SK-N-SH (cell line): ENCODE results near the gene FAM184A. TPM values are rescaled to one million over a fixed set of nuclear protein-coding genes. Genes with fewer than 3 reads are reported as not detected.

ENCODE experiments used
- CTCF ChIA-PET: fragments of 300-600, 350-600 bp; formaldehyde crosslinking; extraction: SDS; loops from one replicate; lab custom pipeline; 2021; lab: Yijun Ruan, JAX
- POLR2A ChIA-PET: fragments of 350-600 bp; sonication (Branson Sonifier 250); formaldehyde crosslinking; extraction: SDS; loops from one replicate; lab custom pipeline; 2020; ENCODE audit warnings: antibody characterized with exemption, inconsistent platforms; lab: Yijun Ruan, JAX
- DNase-seq: peaks from one replicate; pipeline ENCODE4 v3.0.0; 2012
- H2AFZ ChIP-seq: fragments of 200-600 bp; sonication (generic); 2 replicates; pipeline ENCODE4 v1.8.1; 2016; ENCODE audit warnings: antibody characterized with exemption, mild to moderate bottlenecking, low read depth
- H3F3A ChIP-seq: fragments of 200-600 bp; sonication (generic); replicated peaks from 2 replicates; pipeline ENCODE3; 2016; ENCODE audit warnings: antibody characterized with exemption, mild to moderate bottlenecking; ENCODE audit not compliant: insufficient read depth
- H3K27ac ChIP-seq, 2 experiments: fragments of 200-500 bp in 1 of 2; fragments of 200-600 bp in 1 of 2; sonication (Bioruptor generic) in 1 of 2; sonication (generic), shearing (Covaris generic) in 1 of 2; 2 replicates each; pipeline versions ENCODE4 v1.5.1 to v1.6.1; 2014 to 2016; ENCODE audit warnings: low read depth in 2 of 2, inconsistent platforms in 1 of 2, low read length in 1 of 2, mild to moderate bottlenecking in 1 of 2, mixed read lengths in 1 of 2
- H3K27me3 ChIP-seq: fragments of 200-600 bp; sonication (generic), shearing (Covaris generic); 2 replicates; pipeline ENCODE4 v1.6.1; 2016; ENCODE audit warnings: mixed run types; ENCODE audit not compliant: insufficient read depth
- H3K36me3 ChIP-seq, 2 experiments: fragments of 200-500 bp in 1 of 2; fragments of 200-600 bp in 1 of 2; sonication (Bioruptor generic) in 1 of 2; sonication (generic) in 1 of 2; replicated peaks in 1 of 2; 2 replicates each; pipeline versions ENCODE3 to v1.5.1; 2014 to 2016; ENCODE audit warnings: low read length in 1 of 2, mild to moderate bottlenecking in 1 of 2; ENCODE audit not compliant: insufficient read depth in 2 of 2, control insufficient read depth in 1 of 2
- H3K4me1 ChIP-seq, 2 experiments: fragments of 200-500 bp in 1 of 2; fragments of 200-600 bp in 1 of 2; sonication (Bioruptor generic) in 1 of 2; sonication (generic), shearing (Covaris generic) in 1 of 2; 2 replicates each; pipeline versions ENCODE4 v1.5.1 to v1.6.1; 2014 to 2016; ENCODE audit warnings: low read depth in 1 of 2, low read length in 1 of 2, mixed run types in 1 of 2; ENCODE audit not compliant: insufficient read depth in 2 of 2, control insufficient read depth in 1 of 2
- H3K4me2 ChIP-seq: fragments of 200-600 bp; sonication (generic), shearing (Covaris generic); 2 replicates; pipeline ENCODE4 v1.6.1; 2017; ENCODE audit warnings: mixed run types
- H3K4me3 ChIP-seq, 2 experiments: fragments of 200-500 bp in 1 of 2; fragments of 200-600 bp in 1 of 2; sonication (Bioruptor generic) in 1 of 2; sonication (generic), shearing (Covaris generic) in 1 of 2; 2 replicates each; pipeline versions ENCODE4 v1.5.1 to v1.8.1; 2014 to 2016; ENCODE audit warnings: low read depth in 2 of 2, inconsistent platforms in 1 of 2, low read length in 1 of 2, mild to moderate bottlenecking in 1 of 2, mixed read lengths in 1 of 2, moderate library complexity in 1 of 2
- H3K79me2 ChIP-seq: fragments of 200-600 bp; sonication (generic); 2 replicates; pipeline ENCODE4 v1.8.1; 2017; ENCODE audit warnings: mild to moderate bottlenecking; ENCODE audit not compliant: insufficient read depth
- H3K9ac ChIP-seq: fragments of 200-600 bp; sonication (generic); 2 replicates; pipeline ENCODE4 v1.6.1; 2017; ENCODE audit warnings: mixed run types
- H3K9me2 ChIP-seq: fragments of 200-600 bp; sonication (generic); 2 replicates; pipeline ENCODE4 v1.6.1; 2017; ENCODE audit warnings: mixed run types
- H3K9me3 ChIP-seq: fragments of 200-600 bp; sonication (generic); 2 replicates; pipeline ENCODE4 v1.6.1; 2017; ENCODE audit warnings: mixed run types, mild to moderate bottlenecking, moderate library complexity
- H4K20me1 ChIP-seq: fragments of 200-600 bp; sonication (generic); 2 replicates; pipeline ENCODE4 v1.6.1; 2017; ENCODE audit warnings: mild to moderate bottlenecking, mixed run types; ENCODE audit not compliant: insufficient read depth
- CHD2 ChIP-seq: fragments of 150-350 bp; IDR thresholded peaks from 2 replicates; pipeline ENCODE4 v1.6.1; 2018; ENCODE audit warnings: low read length; ENCODE audit not compliant: partially characterized antibody
- EP300 ChIP-seq, 2 experiments: IDR thresholded peaks; 2 replicates each; pipeline versions ENCODE4 v1.4.0 to v1.6.1; 2012; ENCODE audit warnings: borderline replicate concordance in 1 of 2, low read depth in 1 of 2, low read length in 1 of 2
- MXI1 ChIP-seq: IDR thresholded peaks from 2 replicates; pipeline ENCODE4 v1.6.1; 2012; ENCODE audit warnings: mild to moderate bottlenecking, low read depth, low read length, improper control_type of control experiment
- RFX5 ChIP-seq: IDR thresholded peaks from 2 replicates; pipeline ENCODE4 v1.6.1; 2012; ENCODE audit warnings: mild to moderate bottlenecking, improper control_type of control experiment, low read length
- RXRA ChIP-seq: IDR thresholded peaks from 2 replicates; pipeline ENCODE4 v1.4.0; 2012; ENCODE audit warnings: low read depth, mild to moderate bottlenecking, borderline replicate concordance
- SIN3A ChIP-seq: IDR thresholded peaks from 2 replicates; pipeline ENCODE4 v1.6.1; 2012; ENCODE audit warnings: low read depth, mild to moderate bottlenecking, low read length, moderate library complexity, borderline replicate concordance
- TAF1 ChIP-seq: IDR thresholded peaks from 2 replicates; pipeline ENCODE4 v1.6.1; 2012; ENCODE audit warnings: low read depth, mild to moderate bottlenecking, low read length, moderate library complexity, borderline replicate concordance
- TCF12 ChIP-seq: IDR thresholded peaks from 2 replicates; pipeline ENCODE4 v1.4.0; 2012
- TEAD4 ChIP-seq: IDR thresholded peaks from 2 replicates; pipeline ENCODE4 v1.4.0; 2012; ENCODE audit warnings: mild to moderate bottlenecking, borderline replicate concordance; ENCODE audit not compliant: insufficient read depth
- YY1 ChIP-seq: IDR thresholded peaks from 2 replicates; pipeline ENCODE4 v1.4.0; 2012; ENCODE audit warnings: low read depth, mild to moderate bottlenecking
- WGBS: methylation state at CpG from one replicate; pipeline ENCODE4 v1.1.6; 2017; ENCODE audit warnings: low lambda C conversion rate; 5-methylcytosine and 5-hydroxymethylcytosine counted together
- polyA plus RNA-seq, 3 experiments: library from polyadenylated mRNA; depleted of rRNA; stranded (reverse); fragments of >200 nt; gene quantifications; 2 replicates each; pipeline ENCODE4 v1.2.3, GENCODE V29; 2012
- TF ChIP-seq, protein P1 (sequence below): IDR thresholded peaks from 2 replicates; pipeline ENCODE4 v1.4.0; 2012; ENCODE audit warnings: low read depth, borderline replicate concordance
- TF ChIP-seq, protein P2 (sequence below): IDR thresholded peaks from 2 replicates; pipeline ENCODE4 v1.4.0; 2012; ENCODE audit warnings: low read depth, borderline replicate concordance
- TF ChIP-seq, protein P3 (sequence below): IDR thresholded peaks from 2 replicates; pipeline ENCODE4 v1.6.1; 2012; ENCODE audit warnings: mild to moderate bottlenecking, low read depth, low read length, moderate library complexity
- TF ChIP-seq, protein P4 (sequence below): IDR thresholded peaks from 2 replicates; pipeline ENCODE4; 2012

Gene FAM184A
- polyA plus RNA-seq, 1 of the 3 experiments (the other 2 are of a cell fraction), result 0.38 TPM

DNA sequence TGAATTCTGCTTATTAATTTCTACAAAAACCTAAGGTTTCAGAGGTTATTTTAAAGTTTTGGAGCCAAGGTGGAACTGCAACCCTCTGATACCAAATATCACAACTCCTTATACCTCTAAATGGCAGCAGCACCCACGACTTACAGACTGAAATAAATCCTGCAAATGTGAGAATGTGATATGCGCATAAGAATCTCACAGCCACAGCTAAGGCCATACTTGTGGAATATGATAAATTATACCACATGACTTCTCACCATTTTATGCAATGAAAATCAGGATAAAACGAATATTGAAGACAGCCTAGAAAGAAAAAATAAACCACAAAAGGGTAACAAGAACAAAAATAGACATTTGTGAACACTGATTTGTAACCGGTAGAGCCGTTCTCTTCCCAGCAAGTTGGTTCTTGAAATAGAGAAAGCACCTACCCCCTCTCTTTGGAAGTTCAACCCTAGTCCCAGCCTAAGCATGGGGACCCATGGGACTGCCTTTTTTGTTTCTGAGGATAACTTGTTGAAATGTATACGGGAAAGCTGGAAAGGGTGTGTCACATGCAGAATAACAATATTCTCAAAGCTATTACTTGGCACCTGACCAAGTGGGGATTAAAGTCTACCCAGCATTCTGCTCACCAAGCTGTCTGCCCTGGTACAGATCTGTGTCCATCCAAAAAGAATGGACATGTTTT is 96.4 kb downstream of the FAM184A start:
- no peak overlapping the region for H3K4me2 ChIP-seq
- H3K4me1 ChIP-seq, result no peaks in the 10 kb centered on the region
- no peak overlapping the region for H2AFZ ChIP-seq
- CTCF ChIA-PET, result interaction anchor here (1.1 kb wide), 1 partner anchor 12 kb away, joined by 3 read pairs; no protein-coding TSS in a partner anchor
- no peaks in the 10 kb centered on the region for H3K27me3 ChIP-seq
- no peaks in the 10 kb centered on the region for H3F3A ChIP-seq
- no peak for TF ChIP-seq SIN3A
- TF ChIP-seq, protein P1, sequence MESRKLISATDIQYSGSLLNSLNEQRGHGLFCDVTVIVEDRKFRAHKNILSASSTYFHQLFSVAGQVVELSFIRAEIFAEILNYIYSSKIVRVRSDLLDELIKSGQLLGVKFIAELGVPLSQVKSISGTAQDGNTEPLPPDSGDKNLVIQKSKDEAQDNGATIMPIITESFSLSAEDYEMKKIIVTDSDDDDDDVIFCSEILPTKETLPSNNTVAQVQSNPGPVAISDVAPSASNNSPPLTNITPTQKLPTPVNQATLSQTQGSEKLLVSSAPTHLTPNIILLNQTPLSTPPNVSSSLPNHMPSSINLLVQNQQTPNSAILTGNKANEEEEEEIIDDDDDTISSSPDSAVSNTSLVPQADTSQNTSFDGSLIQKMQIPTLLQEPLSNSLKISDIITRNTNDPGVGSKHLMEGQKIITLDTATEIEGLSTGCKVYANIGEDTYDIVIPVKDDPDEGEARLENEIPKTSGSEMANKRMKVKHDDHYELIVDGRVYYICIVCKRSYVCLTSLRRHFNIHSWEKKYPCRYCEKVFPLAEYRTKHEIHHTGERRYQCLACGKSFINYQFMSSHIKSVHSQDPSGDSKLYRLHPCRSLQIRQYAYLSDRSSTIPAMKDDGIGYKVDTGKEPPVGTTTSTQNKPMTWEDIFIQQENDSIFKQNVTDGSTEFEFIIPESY, result no peak
- TF ChIP-seq RFX5, result no peak
- no peak for TF ChIP-seq EP300 (IDR thresholded peaks at IDR 0.05; ENCODE audit: borderline replicate concordance in 1 of 2, low read depth in 1 of 2, low read length in 1 of 2)
- no peak for TF ChIP-seq MXI1
- TF ChIP-seq CHD2, result no peak
- no peak for TF ChIP-seq TAF1
- no peak for TF ChIP-seq RXRA
- TF ChIP-seq, protein P2, sequence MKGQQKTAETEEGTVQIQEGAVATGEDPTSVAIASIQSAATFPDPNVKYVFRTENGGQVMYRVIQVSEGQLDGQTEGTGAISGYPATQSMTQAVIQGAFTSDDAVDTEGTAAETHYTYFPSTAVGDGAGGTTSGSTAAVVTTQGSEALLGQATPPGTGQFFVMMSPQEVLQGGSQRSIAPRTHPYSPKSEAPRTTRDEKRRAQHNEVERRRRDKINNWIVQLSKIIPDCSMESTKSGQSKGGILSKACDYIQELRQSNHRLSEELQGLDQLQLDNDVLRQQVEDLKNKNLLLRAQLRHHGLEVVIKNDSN, result no peak
- TF ChIP-seq, protein P3, sequence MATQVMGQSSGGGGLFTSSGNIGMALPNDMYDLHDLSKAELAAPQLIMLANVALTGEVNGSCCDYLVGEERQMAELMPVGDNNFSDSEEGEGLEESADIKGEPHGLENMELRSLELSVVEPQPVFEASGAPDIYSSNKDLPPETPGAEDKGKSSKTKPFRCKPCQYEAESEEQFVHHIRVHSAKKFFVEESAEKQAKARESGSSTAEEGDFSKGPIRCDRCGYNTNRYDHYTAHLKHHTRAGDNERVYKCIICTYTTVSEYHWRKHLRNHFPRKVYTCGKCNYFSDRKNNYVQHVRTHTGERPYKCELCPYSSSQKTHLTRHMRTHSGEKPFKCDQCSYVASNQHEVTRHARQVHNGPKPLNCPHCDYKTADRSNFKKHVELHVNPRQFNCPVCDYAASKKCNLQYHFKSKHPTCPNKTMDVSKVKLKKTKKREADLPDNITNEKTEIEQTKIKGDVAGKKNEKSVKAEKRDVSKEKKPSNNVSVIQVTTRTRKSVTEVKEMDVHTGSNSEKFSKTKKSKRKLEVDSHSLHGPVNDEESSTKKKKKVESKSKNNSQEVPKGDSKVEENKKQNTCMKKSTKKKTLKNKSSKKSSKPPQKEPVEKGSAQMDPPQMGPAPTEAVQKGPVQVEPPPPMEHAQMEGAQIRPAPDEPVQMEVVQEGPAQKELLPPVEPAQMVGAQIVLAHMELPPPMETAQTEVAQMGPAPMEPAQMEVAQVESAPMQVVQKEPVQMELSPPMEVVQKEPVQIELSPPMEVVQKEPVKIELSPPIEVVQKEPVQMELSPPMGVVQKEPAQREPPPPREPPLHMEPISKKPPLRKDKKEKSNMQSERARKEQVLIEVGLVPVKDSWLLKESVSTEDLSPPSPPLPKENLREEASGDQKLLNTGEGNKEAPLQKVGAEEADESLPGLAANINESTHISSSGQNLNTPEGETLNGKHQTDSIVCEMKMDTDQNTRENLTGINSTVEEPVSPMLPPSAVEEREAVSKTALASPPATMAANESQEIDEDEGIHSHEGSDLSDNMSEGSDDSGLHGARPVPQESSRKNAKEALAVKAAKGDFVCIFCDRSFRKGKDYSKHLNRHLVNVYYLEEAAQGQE, result no peak
- no peak for TF ChIP-seq TCF12
- no peak for TF ChIP-seq TEAD4
- TF ChIP-seq, protein P4, sequence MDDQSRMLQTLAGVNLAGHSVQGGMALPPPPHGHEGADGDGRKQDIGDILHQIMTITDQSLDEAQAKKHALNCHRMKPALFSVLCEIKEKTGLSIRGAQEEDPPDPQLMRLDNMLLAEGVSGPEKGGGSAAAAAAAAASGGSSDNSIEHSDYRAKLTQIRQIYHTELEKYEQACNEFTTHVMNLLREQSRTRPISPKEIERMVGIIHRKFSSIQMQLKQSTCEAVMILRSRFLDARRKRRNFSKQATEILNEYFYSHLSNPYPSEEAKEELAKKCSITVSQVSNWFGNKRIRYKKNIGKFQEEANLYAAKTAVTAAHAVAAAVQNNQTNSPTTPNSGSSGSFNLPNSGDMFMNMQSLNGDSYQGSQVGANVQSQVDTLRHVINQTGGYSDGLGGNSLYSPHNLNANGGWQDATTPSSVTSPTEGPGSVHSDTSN, result no peak
- TF ChIP-seq YY1, result no peak
- TF ChIP-seq, all 33 proteins: peak for 0
- no peaks in the 10 kb centered on the region for H3K9me3 ChIP-seq
- no peaks in the 10 kb centered on the region for H4K20me1 ChIP-seq
- peaks cover 0 to 4% of the 10 kb centered on the region in 2 experiments for H3K36me3 ChIP-seq
- no peaks in the 10 kb centered on the region for H3K9me2 ChIP-seq
- H3K4me3 ChIP-seq, result no peak overlapping the region
- no peak for DNase-seq
- H3K9ac ChIP-seq, result no peak overlapping the region
- WGBS, result 80% methylated on average over 6 of the region's 6 CpGs
- H3K79me2 ChIP-seq, result no peaks in the 10 kb centered on the region
- POLR2A ChIA-PET, result no interaction called here
- H3K27ac ChIP-seq, result no peak overlapping the region
